Keratinocyte (primary cell): ENCODE results near the gene ADARB2. TPM values are rescaled to one million over a fixed set of nuclear protein-coding genes. Genes with fewer than 3 reads are reported as not detected.

Experiments
- DNase-seq: peaks from one replicate; pipeline ENCODE4 v3.0.0-alpha.2; 2011; ENCODE audit warnings: low read depth, missing footprints, low spot score
- FAIRE-seq: peaks from 2 replicates; lab custom pipeline; 2011; peaks lifted over from hg19 to GRCh38; lab: Jason Lieb, UNC
- H2AFZ ChIP-seq: 2 replicates; pipeline ENCODE4 v1.6.0; 2012; ENCODE audit warnings: low read length, control low read depth, inconsistent platforms; ENCODE audit not compliant: control insufficient read depth
- H3K27ac ChIP-seq: 2 replicates; pipeline ENCODE4 v1.5.1; 2011; ENCODE audit warnings: low read length; ENCODE audit not compliant: control insufficient read depth, insufficient read depth
- H3K27me3 ChIP-seq: 3 replicates; pipeline ENCODE4 v1.6.0; 2011; ENCODE audit warnings: low read length; ENCODE audit not compliant: control insufficient read depth, insufficient read depth; ENCODE audit errors: extremely low read depth
- H3K36me3 ChIP-seq, 2 experiments: 2 replicates in 1 of 2; 3 replicates in 1 of 2; pipeline ENCODE4 v1.5.1; 2011; ENCODE audit warnings: low read length in 2 of 2, mild to moderate bottlenecking in 1 of 2; ENCODE audit not compliant: control insufficient read depth in 2 of 2, insufficient read depth in 2 of 2; ENCODE audit errors: extremely low read depth in 1 of 2
- H3K4me1 ChIP-seq: 3 replicates; pipeline ENCODE4 v1.5.1; 2011; ENCODE audit warnings: low read length; ENCODE audit not compliant: control insufficient read depth, insufficient read depth; ENCODE audit errors: extremely low read depth
- H3K4me2 ChIP-seq: 3 replicates; pipeline ENCODE4 v1.6.0; 2011; ENCODE audit warnings: low read depth, low read length; ENCODE audit not compliant: control insufficient read depth, insufficient read depth; ENCODE audit errors: extremely low read depth
- H3K4me3 ChIP-seq, 3 experiments: fragments of 200-600 bp in 1 of 3; sonication (generic) in 1 of 3; 2 replicates in 2 of 3; 3 replicates in 1 of 3; pipeline ENCODE4 v1.5.1; 2011 to 2016; ENCODE audit warnings: low read length in 3 of 3, mild to moderate bottlenecking in 3 of 3, control low read depth in 2 of 3, inconsistent platforms in 1 of 3, low read depth in 1 of 3, mixed read lengths in 1 of 3, mixed run types in 1 of 3, moderate library complexity in 1 of 3; ENCODE audit not compliant: control insufficient read depth in 2 of 3, insufficient read depth in 2 of 3; ENCODE audit errors: extremely low read depth in 1 of 3
- H3K79me2 ChIP-seq: 2 replicates; pipeline ENCODE4 v1.6.0; 2012; ENCODE audit warnings: low read length; ENCODE audit not compliant: control insufficient read depth, insufficient read depth
- H3K9ac ChIP-seq: 3 replicates; pipeline ENCODE4 v1.6.0; 2011; ENCODE audit warnings: low read length; ENCODE audit not compliant: control insufficient read depth, insufficient read depth; ENCODE audit errors: extremely low read depth
- H3K9me1 ChIP-seq: 3 replicates; pipeline ENCODE4 v1.6.0; 2011; ENCODE audit warnings: low read length; ENCODE audit not compliant: control insufficient read depth, insufficient read depth; ENCODE audit errors: extremely low read depth
- H3K9me3 ChIP-seq: 2 replicates; pipeline ENCODE4 v1.5.1; 2012; ENCODE audit warnings: low read depth, low read length; ENCODE audit not compliant: control insufficient read depth
- H4K20me1 ChIP-seq: 3 replicates; pipeline ENCODE4 v1.6.0; 2011; ENCODE audit warnings: low read length; ENCODE audit not compliant: control insufficient read depth, insufficient read depth; ENCODE audit errors: extremely low read depth
- CTCF ChIP-seq, 3 experiments: IDR thresholded peaks in 1 of 3; conservative IDR thresholded peaks in 1 of 3; optimal IDR thresholded peaks in 1 of 3; 2 replicates in 2 of 3; 3 replicates in 1 of 3; pipeline versions ENCODE3 to v1.5.1; 2011; ENCODE audit warnings: low read length in 3 of 3, mild to moderate bottlenecking in 3 of 3, moderate library complexity in 2 of 3, control low read depth in 1 of 3, inconsistent platforms in 1 of 3; ENCODE audit not compliant: insufficient read depth in 2 of 3; ENCODE audit errors: extremely low read depth in 1 of 3
- EZH2 ChIP-seq: IDR thresholded peaks from one replicate; pipeline ENCODE4 v1.6.1; 2012; ENCODE audit warnings: inconsistent platforms, mild to moderate bottlenecking, low read length, moderate library complexity
- dilution Hi-C: fragments of 300-500 bp; cut with MboI; formaldehyde crosslinking; loops from one replicate; pipeline ENCODE4 v1.7.0; 2020; ENCODE audit warnings: low sequenced_read_pairs; ENCODE audit not compliant: extremely low pct_ligation_motif_present
- polyA plus RNA-seq, 5 experiments: library from polyadenylated mRNA; depleted of rRNA in 3 of 5; stranded (reverse) in 3 of 5; stranded (forward) in 1 of 5; unstranded in 1 of 5; fragments of >200 nt; gene quantifications; 1 replicate in 1 of 5; 2 replicates in 3 of 5; 3 replicates in 1 of 5; pipeline versions ENCODE4 v1.2.1 to v1.2.3, GENCODE V29; 2011 to 2012; ENCODE audit warnings: missing spikeins in 2 of 5, low read depth in 1 of 5, low replicate concordance in 1 of 5

ADARB2 gene
- polyA plus RNA-seq, 1 donor (not counting 4 experiments of a cell fraction or from before 2014, with no cell fraction given), result not detected

GRCh38 chr10:1628757-1629156 is 108.6 kb downstream of the ADARB2 start:
- DNase-seq (no peak), FAIRE-seq (no peak)
- TF ChIP-seq CTCF (optimal IDR thresholded peaks at IDR 0.05 in 1 of 3, IDR thresholded peaks at IDR 0.05 in 1 of 3, conservative IDR thresholded peaks at IDR 0.05 in 1 of 3; ENCODE audit: extremely low read depth in 1 of 3, insufficient read depth in 2 of 3, low read length in 3 of 3) (no peak), EZH2 (no peak)
- no peak overlapping the region for H3K9ac ChIP-seq
- H3K4me1 ChIP-seq, result no peaks in the 10 kb centered on the region
- peaks cover 12% of the 10 kb centered on the region for H3K9me3 ChIP-seq
- H2AFZ ChIP-seq, result no peak overlapping the region
- no peaks in the 10 kb centered on the region for H3K9me1 ChIP-seq
- H3K27me3 ChIP-seq, result no peaks in the 10 kb centered on the region
- no peak overlapping the region for H3K27ac ChIP-seq
- H3K36me3 ChIP-seq, result no peaks in the 10 kb centered on the region
- H3K4me3 ChIP-seq, result no peak overlapping the region
- no peaks in the 10 kb centered on the region for H3K79me2 ChIP-seq
- no peak overlapping the region for H3K4me2 ChIP-seq
- H4K20me1 ChIP-seq, result no peaks in the 10 kb centered on the region
- dilution Hi-C loops, result no loop called here

- Histone ChIP-seq H3K79me2 (no peaks in the 10 kb centered on the region), H2AFZ (no peak overlapping the region), H3K9me3 (peaks cover 10% of the 10 kb centered on the region), H3K36me3 (no peaks in the 10 kb centered on the region), H3K9ac (no peak overlapping the region), H3K27ac (no peak overlapping the region), H3K4me1 (no peaks in the 10 kb centered on the region), H3K4me3 (no peak overlapping the region), H3K9me1 (no peaks in the 10 kb centered on the region), H3K4me2 (no peak overlapping the region), H3K27me3 (no peaks in the 10 kb centered on the region), H4K20me1 (no peaks in the 10 kb centered on the region)
- TF ChIP-seq CTCF (optimal IDR thresholded peaks at IDR 0.05 in 1 of 3, IDR thresholded peaks at IDR 0.05 in 1 of 3, conservative IDR thresholded peaks at IDR 0.05 in 1 of 3; ENCODE audit: extremely low read depth in 1 of 3, insufficient read depth in 2 of 3, low read length in 3 of 3) (no peak), EZH2 (no peak)
- dilution Hi-C loops, result no loop called here
- FAIRE-seq (no peak), DNase-seq (no peak)
Measured at GRCh38 chr10:1627945-1628344, 109.4 kb downstream of the ADARB2 start.
